Bronchial epithelial cell (primary cell): Measurements from ENCODE around the gene SYTL3. TPM values are rescaled to one million over a fixed set of nuclear protein-coding genes. Genes with fewer than 3 reads are reported as not detected.

ENCODE experiments used
- DNase-seq: peaks from one replicate; pipeline ENCODE4 v3.0.0-alpha.2; 2010; ENCODE audit warnings: low read depth
- FAIRE-seq: peaks from 2 replicates; lab custom pipeline; 2011; peaks lifted over from hg19 to GRCh38; lab: Jason Lieb, UNC
- H3K27me3 ChIP-seq: 2 replicates; pipeline ENCODE4 v1.5.1; 2011; ENCODE audit warnings: low read length; ENCODE audit not compliant: control insufficient read depth, insufficient read depth
- H3K36me3 ChIP-seq: 2 replicates; pipeline ENCODE4 v1.5.1; 2011; ENCODE audit warnings: low read length; ENCODE audit not compliant: control insufficient read depth, insufficient read depth
- H3K4me3 ChIP-seq: 2 replicates; pipeline ENCODE4 v1.5.1; 2011; ENCODE audit warnings: mild to moderate bottlenecking, low read depth, low read length, control low read depth
- CTCF ChIP-seq: IDR thresholded peaks from 2 replicates; pipeline ENCODE4 v1.5.1; 2011; ENCODE audit warnings: mild to moderate bottlenecking, moderate library complexity, low read length, control low read depth, inconsistent platforms; ENCODE audit not compliant: insufficient read depth, severe bottlenecking
- total RNA-seq: library from RNA; depleted of rRNA; stranded (reverse); fragments of >200 nt; gene quantifications from 2 replicates; pipeline ENCODE4 v1.2.1, GENCODE V29; 2014

SYTL3 gene
- total RNA-seq, 1 donor from 2014 or later: 1.1 TPM

DNA sequence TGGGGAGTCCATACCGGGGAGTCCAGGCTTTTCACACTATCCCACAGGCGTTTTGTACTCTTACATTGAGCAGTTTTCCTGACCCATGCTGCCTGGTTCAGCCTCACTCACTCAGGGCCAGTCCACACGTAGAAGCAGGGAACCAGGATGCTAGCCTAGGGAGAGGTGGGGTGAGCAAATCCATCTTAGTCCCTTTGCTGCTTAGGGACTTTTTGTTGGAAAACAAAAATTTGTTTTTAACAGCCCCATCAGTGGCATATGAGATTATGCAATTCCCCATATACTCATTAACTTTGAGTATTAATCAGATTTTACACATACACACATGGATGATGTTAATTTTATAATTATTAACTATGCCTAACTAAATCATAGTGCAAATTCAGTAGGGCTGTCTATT lies 85.2 kb downstream of the SYTL3 start:
- Histone ChIP-seq H3K4me3 (no peak overlapping the region), H3K36me3 (no peaks in the 10 kb centered on the region), H3K27me3 (no peaks in the 10 kb centered on the region)
- TF ChIP-seq CTCF: no peak
- DNase-seq (no peak), FAIRE-seq (no peak)

GRCh38 chr6:158737082-158737709 lies 87.3 kb downstream of the SYTL3 start:
- Histone ChIP-seq H3K4me3 (no peak overlapping the region), H3K36me3 (no peaks in the 10 kb centered on the region), H3K27me3 (no peaks in the 10 kb centered on the region)
- no peak for DNase-seq
- no peak for TF ChIP-seq CTCF
- FAIRE-seq: no peak

DNA sequence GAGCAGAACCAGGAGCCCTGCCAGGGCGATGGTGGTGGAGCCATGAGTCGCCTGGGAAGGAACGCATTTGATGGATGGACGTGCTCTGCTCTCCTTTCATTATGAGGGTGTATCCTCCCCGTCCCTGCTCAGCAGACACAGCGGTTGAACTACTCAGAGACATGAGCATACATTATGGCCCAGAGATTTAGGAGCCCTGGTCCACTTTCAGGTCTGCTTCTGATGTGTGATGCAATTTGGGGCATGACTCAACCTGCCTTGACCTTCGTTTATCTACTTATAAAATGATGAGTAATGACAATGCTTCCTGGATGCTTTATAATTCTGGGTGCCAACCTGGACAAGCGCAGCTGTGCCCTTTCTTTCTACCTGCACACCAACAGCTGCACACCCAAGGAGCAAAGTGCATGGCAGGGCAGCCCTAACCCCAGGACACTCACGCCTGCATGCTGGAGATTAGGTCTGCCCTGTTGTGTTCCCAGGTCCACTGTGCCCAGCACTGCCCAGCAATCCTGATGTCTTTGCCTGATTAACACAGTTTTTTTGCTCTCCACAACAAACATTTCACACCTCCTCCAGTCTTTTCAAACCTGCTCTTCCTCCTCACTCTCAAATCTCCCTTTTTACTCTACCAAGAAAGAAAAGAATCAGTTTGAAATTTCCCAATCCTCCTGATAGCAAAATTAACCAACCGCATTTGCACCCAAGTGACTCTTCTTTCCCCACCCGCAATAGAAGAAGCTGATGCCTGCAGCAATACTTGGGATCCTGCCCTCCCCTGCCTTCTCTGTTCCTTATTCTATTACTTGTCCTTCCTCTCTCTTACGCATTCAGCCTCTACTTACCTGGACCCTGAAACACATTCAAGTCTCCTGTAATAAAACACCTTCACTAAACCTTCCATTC lies 88.1 kb downstream of the SYTL3 start:
- no peak for TF ChIP-seq CTCF
- Histone ChIP-seq H3K36me3 (no peaks in the 10 kb centered on the region), H3K4me3 (no peak overlapping the region), H3K27me3 (no peaks in the 10 kb centered on the region)
- peak; percentile 73 for FAIRE-seq
- DNase-seq: peak; percentile 95

DNA sequence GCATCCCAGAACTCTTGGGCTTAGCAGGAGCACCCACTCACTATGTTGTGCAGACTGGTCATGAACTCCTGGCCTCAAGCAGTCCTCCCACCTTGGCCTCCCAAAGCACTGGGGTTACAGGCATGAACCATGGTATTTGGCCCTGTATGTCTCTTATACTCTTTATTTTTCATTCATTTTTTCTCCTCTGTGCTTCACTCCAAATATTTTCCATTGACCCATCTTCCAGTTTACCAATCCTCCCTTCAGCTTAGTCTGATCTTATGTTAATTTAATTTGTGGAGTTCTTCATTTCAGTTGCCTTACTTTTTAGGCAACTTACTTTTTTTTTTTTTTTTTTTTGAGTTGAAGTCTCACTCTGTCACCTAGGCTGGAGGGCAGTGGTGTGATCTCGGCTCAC lies 89.8 kb downstream of the SYTL3 start:
- DNase-seq (no peak), FAIRE-seq (no peak)
- H3K36me3 ChIP-seq: no peaks in the 10 kb centered on the region
- H3K4me3 ChIP-seq: no peak overlapping the region
- no peaks in the 10 kb centered on the region for H3K27me3 ChIP-seq
- no peak for TF ChIP-seq CTCF

DNA sequence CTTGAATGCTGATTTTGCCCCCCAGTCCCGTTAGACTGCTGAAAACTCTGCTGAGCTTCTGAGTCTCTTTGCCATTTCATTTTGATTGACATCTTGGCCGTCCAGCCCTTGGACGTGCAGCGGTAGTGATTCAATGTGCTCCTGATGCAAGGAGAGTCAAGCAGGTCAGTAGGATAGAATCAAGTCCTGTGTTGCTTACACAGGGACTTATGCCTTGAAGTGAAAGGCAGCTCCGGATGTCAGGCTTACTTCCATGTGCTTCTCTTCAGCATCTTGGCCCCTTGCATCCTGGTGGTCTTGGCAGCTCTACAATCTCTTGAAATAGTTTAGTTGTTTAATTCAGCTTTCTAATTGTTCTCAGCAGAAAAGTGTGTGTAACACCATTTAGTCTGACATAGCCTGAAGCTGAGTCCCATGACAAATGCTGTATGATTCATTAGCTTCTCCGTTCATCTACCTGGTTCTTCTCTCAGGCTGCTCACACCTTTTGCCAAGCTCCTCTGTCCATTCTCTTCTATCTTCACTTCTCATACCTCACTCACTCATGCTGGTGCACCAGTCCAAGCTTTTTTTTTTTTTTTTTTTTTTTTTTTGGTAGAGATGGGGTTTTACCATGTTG lies 93.3 kb downstream of the SYTL3 start:
- no peak for TF ChIP-seq CTCF
- Histone ChIP-seq H3K4me3 (no peak overlapping the region), H3K36me3 (no peaks in the 10 kb centered on the region), H3K27me3 (no peaks in the 10 kb centered on the region)
- FAIRE-seq: peak; percentile 77
- DNase-seq: peak; percentile 86
